Lower leg skin (tissue), 3 donors: ENCODE data around the gene FBXO40.

ENCODE experiments used
- CTCF ChIP-seq, 3 donors: fragments of 450-650 bp; IDR thresholded peaks; one replicate each; pipeline ENCODE4 v1.5.1; 2016; ENCODE audit warnings: antibody characterized with exemption in 3 of 3, mild to moderate bottlenecking in 3 of 3, moderate library complexity in 2 of 3
- POLR2A ChIP-seq, 2 donors: fragments of 450-650 bp; IDR thresholded peaks; one replicate each; pipeline ENCODE4 v1.6.1; 2016 to 2017; ENCODE audit warnings: antibody characterized with exemption in 2 of 2, mild to moderate bottlenecking in 1 of 2, moderate library complexity in 1 of 2

DNA sequence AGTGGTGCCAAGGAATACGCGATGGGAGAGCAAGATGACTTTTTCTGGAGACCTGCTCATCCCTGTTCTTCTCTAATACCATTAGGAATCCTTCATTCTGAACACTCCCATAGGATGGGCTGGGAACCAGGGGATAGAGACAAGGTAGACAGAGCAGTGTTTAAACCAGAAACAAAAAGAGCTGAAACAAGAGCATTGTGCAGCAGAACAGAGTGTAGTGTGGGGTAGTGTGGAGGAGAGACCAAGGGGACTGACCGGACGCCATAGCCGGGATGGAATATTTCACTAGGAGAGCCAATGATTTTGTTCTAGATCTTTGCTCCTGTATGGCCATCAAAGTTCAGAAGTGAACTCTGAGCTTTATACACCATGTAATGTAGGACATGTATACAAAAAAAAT, 51.9 kb downstream of the FBXO40 start:
- TF ChIP-seq CTCF (IDR thresholded peaks at IDR 0.05) (no peak), POLR2A (IDR thresholded peaks at IDR 0.05) (no peak)
